HCT116 (cell line): ENCODE measurements around the gene HUS1B. TPM values are rescaled to one million over a fixed set of nuclear protein-coding genes. Genes with fewer than 3 reads are reported as not detected.

ENCODE experiments used
- total RNA-seq: library from RNA; stranded (reverse); gene quantifications from one replicate; pipeline ENCODE4 v1.2.1, GENCODE V29; 2021; ENCODE audit not compliant: unreplicated experiment

HUS1B gene
- total RNA-seq, 1 experiment from 2014 or later, result 0.76 TPM

Other genes with a start within 250 kb of the HUS1B start
- 24.5 TPM for gene EXOC2, start 36.0 kb upstream of the HUS1B start, total RNA-seq